Right atrium auricular region (tissue), 2 donors: ENCODE measurements around the gene BRCA2. TPM values are rescaled to one million over a fixed set of nuclear protein-coding genes. Genes with fewer than 3 reads are reported as not detected.

ENCODE experiments used
- DNase-seq: peaks from one replicate; pipeline ENCODE4 v3.0.0-alpha.2; 2019; ENCODE audit warnings: low spot score
- H3K27ac ChIP-seq, 2 donors: fragments of 200-600 bp; sonication (generic); 1 replicate in 1 of 2; 2 replicates in 1 of 2; pipeline ENCODE4 v1.5.1; 2016 to 2019
- H3K27me3 ChIP-seq, 2 donors: fragments of 200-600 bp; sonication (generic); one replicate each; pipeline versions ENCODE4 v1.5.1 to v1.6.0; 2017 to 2019
- H3K36me3 ChIP-seq: fragments of 200-600 bp; sonication (generic); one replicate; pipeline ENCODE4 v1.5.1; 2016
- H3K4me1 ChIP-seq, 2 donors: fragments of 200-600 bp; sonication (generic); one replicate each; pipeline versions ENCODE4 v1.5.1 to v1.6.0; 2017 to 2019
- H3K4me3 ChIP-seq, 2 donors: fragments of 200-600 bp; sonication (generic); 1 replicate in 1 of 2; 2 replicates in 1 of 2; pipeline ENCODE4 v1.5.1; 2017 to 2019; ENCODE audit warnings: mild to moderate bottlenecking in 1 of 2, moderate library complexity in 1 of 2
- H3K9me3 ChIP-seq, 2 donors: fragments of 200-600 bp; sonication (generic); one replicate each; pipeline ENCODE4 v1.5.1; 2019
- total RNA-seq, 2 donors: library from RNA; depleted of rRNA; stranded (reverse); fragments of >200 nt; gene quantifications; one replicate each; pipeline ENCODE4 v1.1.0, GENCODE V29; 2016
- TF ChIP-seq, protein P1 (sequence below), 2 donors: fragments of 200-600 bp; sonication (generic); IDR thresholded peaks; one replicate each; pipeline ENCODE4 v1.5.1; 2019; ENCODE audit warnings: antibody characterized with exemption in 2 of 2

Gene BRCA2
- total RNA-seq, 2 donors from 2014 or later = 0.15 to 0.24 TPM

DNA sequence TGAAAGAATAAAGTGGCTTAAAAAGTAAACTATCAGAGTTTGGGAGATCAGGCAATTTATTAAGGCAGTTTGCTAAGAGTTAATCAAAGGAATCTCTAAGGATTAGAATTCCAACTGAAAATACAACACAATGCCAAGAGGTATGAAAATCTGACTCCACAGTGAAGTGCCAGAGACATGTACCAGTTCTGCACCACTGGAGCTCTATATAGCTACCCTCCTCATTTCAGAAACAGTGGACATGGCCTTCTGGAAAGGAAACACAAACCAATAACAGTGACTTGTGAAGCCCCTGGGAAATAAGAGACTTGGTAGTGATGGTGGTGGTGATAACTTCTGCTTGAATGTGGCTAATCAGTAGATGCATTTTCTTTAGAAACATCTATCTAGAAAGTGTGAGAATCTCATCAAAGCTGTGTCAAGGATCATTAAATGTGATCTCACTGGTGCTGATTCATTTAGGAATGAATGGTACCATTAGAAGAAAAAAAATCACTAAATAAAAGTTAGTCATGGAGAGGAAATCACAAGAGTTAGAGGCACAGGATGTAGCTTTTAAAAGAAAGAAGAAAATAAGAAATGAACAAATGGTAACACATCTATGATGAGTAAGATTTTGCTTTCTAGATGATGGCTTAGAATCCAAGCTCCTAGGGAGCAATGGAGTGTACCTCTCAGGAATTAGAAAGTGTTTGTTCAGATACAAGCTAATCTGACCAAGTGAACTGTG, 132.8 kb downstream of the BRCA2 start:
- Histone ChIP-seq H3K4me3 (no peak overlapping the region), H3K36me3 (peaks cover 15% of the 10 kb centered on the region), H3K27ac (no peak overlapping the region), H3K4me1 (peaks cover 0 to 8% of the 10 kb centered on the region in 2 donors), H3K27me3 (no peaks in the 10 kb centered on the region), H3K9me3 (peaks cover 0 to 5% of the 10 kb centered on the region in 2 donors)
- TF ChIP-seq, protein P1, sequence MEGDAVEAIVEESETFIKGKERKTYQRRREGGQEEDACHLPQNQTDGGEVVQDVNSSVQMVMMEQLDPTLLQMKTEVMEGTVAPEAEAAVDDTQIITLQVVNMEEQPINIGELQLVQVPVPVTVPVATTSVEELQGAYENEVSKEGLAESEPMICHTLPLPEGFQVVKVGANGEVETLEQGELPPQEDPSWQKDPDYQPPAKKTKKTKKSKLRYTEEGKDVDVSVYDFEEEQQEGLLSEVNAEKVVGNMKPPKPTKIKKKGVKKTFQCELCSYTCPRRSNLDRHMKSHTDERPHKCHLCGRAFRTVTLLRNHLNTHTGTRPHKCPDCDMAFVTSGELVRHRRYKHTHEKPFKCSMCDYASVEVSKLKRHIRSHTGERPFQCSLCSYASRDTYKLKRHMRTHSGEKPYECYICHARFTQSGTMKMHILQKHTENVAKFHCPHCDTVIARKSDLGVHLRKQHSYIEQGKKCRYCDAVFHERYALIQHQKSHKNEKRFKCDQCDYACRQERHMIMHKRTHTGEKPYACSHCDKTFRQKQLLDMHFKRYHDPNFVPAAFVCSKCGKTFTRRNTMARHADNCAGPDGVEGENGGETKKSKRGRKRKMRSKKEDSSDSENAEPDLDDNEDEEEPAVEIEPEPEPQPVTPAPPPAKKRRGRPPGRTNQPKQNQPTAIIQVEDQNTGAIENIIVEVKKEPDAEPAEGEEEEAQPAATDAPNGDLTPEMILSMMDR (IDR thresholded peaks at IDR 0.05) = no peak
- no peak for DNase-seq

GRCh38 chr13:32448972-32449371, 133.7 kb downstream of the BRCA2 start:
- H3K9me3 ChIP-seq = peaks cover 0 to 5% of the 10 kb centered on the region in 2 donors
- no peak for DNase-seq
- no peak overlapping the region for H3K4me3 ChIP-seq
- peaks cover 0 to 8% of the 10 kb centered on the region in 2 donors for H3K4me1 ChIP-seq
- H3K36me3 ChIP-seq = peaks cover 15% of the 10 kb centered on the region
- TF ChIP-seq, protein P1 (IDR thresholded peaks at IDR 0.05) = no peak
- H3K27ac ChIP-seq = no peak overlapping the region
- no peaks in the 10 kb centered on the region for H3K27me3 ChIP-seq

Other genes starting within 250 kb of the BRCA2 start
- gene ZAR1L, start 145 bp upstream of the BRCA2 start, total RNA-seq = not detected
- gene N4BP2L1, start 112.6 kb downstream of the BRCA2 start, total RNA-seq = 1 to 10 TPM; 3.4 to 5.7 TPM
- gene N4BP2L2, start 223.3 kb downstream of the BRCA2 start, total RNA-seq = 10 to 100 TPM; 92.8 to 97.5 TPM